Peyer's patch (tissue), 4 donors: ENCODE results near the gene BAIAP2. TPM values are rescaled to one million over a fixed set of nuclear protein-coding genes. Genes with fewer than 3 reads are reported as not detected.

ENCODE experiments used
- DNase-seq, 3 donors: peaks; one replicate each; pipeline ENCODE4 v3.0.0-alpha.2; 2017 to 2019
- H3K27ac ChIP-seq, 4 donors: fragments of 200-600 bp; sonication (generic); one replicate each; pipeline ENCODE4 v1.5.1; 2016 to 2019
- H3K27me3 ChIP-seq, 2 donors: fragments of 200-600 bp; sonication (generic); one replicate each; pipeline ENCODE4 v1.5.1; 2019
- H3K36me3 ChIP-seq, 3 donors: fragments of 200-600 bp; sonication (generic); one replicate each; pipeline ENCODE4 v1.5.1; 2016 to 2019
- H3K4me1 ChIP-seq, 4 donors: fragments of 200-600 bp; sonication (generic); one replicate each; pipeline ENCODE4 v1.5.1; 2016 to 2019
- H3K4me3 ChIP-seq, 4 donors: fragments of 200-600 bp; sonication (generic); 1 replicate in 3 of 4; 2 replicates in 1 of 4; pipeline ENCODE4 v1.5.1; 2016 to 2019; ENCODE audit warnings: mild to moderate bottlenecking in 1 of 4
- H3K9me3 ChIP-seq, 4 donors: fragments of 200-600 bp; sonication (generic); one replicate each; pipeline ENCODE4 v1.5.1; 2016 to 2019; ENCODE audit warnings: mild to moderate bottlenecking in 1 of 4
- POLR2A ChIP-seq, 2 donors: fragments of 450-650 bp; IDR thresholded peaks; one replicate each; pipeline ENCODE4 v1.5.1; 2017; ENCODE audit warnings: antibody characterized with exemption in 2 of 2, mild to moderate bottlenecking in 2 of 2, moderate library complexity in 2 of 2
- total RNA-seq, 4 donors: library from RNA; depleted of rRNA; stranded (reverse); fragments of >200 nt; gene quantifications; one replicate each; pipeline ENCODE4 v1.1.0, GENCODE V29; 2016
- TF ChIP-seq, protein P1 (sequence below), 6 experiments: fragments of 450-650 bp in 4 of 6; fragments of 200-600 bp in 2 of 6; sonication (generic) in 1 of 6; IDR thresholded peaks; one replicate each; pipeline ENCODE4 v1.5.1; 2017 to 2019; ENCODE audit warnings: antibody characterized with exemption in 6 of 6, mild to moderate bottlenecking in 3 of 6, moderate library complexity in 1 of 6

The BAIAP2 gene
- total RNA-seq, 4 donors from 2014 or later: 10.2 to 61.9 (median 17.6) TPM

DNA sequence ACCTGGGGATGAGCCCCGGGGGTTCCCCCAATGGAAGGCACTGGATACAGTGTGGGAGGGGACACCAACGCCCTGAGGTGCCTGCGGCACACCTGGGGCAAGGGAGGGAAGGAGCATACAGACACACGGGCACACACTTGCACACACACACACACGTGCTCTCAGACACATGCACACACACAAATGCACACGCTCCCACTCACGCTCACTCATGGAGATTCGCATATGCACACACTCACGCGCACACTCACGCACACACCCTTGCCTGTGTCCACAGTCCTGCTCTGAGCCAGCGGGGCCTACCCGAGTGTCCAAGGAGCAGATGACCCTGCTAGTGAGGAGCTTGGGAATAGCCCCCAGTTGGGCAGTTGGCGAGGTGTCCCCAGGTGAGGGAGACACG, 113.6 kb downstream of the BAIAP2 start:
- Histone ChIP-seq H3K4me1 (no peaks in the 10 kb centered on the region), H3K27me3 (no peaks in the 10 kb centered on the region), H3K4me3 (no peak overlapping the region), H3K27ac (no peak overlapping the region), H3K36me3 (no peaks in the 10 kb centered on the region), H3K9me3 (no peaks in the 10 kb centered on the region)
- no peak for DNase-seq
- TF ChIP-seq POLR2A (IDR thresholded peaks at IDR 0.05): no peak
- TF ChIP-seq, protein P1, sequence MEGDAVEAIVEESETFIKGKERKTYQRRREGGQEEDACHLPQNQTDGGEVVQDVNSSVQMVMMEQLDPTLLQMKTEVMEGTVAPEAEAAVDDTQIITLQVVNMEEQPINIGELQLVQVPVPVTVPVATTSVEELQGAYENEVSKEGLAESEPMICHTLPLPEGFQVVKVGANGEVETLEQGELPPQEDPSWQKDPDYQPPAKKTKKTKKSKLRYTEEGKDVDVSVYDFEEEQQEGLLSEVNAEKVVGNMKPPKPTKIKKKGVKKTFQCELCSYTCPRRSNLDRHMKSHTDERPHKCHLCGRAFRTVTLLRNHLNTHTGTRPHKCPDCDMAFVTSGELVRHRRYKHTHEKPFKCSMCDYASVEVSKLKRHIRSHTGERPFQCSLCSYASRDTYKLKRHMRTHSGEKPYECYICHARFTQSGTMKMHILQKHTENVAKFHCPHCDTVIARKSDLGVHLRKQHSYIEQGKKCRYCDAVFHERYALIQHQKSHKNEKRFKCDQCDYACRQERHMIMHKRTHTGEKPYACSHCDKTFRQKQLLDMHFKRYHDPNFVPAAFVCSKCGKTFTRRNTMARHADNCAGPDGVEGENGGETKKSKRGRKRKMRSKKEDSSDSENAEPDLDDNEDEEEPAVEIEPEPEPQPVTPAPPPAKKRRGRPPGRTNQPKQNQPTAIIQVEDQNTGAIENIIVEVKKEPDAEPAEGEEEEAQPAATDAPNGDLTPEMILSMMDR (IDR thresholded peaks at IDR 0.05): no peak

DNA sequence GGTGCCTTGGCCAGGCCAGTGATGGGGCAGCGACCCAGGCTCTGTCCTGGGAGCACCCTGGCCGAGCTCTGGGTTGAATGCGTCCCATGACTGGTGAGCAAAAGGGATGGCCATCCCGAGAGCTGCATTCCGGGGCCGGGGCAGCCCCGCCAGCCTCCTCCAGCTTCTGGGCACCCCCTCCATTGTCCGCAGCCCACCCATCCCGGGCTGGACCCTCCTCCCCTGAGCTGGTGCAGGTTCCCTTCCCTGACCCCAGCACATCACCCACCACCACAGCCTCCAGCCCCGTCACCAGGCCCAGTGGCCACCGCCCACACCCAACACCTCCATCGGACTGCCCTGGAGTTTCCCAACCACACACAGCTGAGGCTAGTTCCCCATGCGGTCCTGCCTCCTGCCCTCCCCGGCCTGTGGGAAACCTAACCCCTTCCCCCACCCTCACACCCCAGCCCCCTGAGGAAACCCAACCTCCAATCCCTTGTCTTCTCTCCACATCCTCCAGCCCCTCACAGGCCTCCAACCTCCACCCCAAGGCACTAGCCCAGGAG, 114.1 kb downstream of the BAIAP2 start:
- no peaks in the 10 kb centered on the region for H3K4me1 ChIP-seq
- no peaks in the 10 kb centered on the region for H3K36me3 ChIP-seq
- H3K27me3 ChIP-seq: no peaks in the 10 kb centered on the region
- no peak overlapping the region for H3K27ac ChIP-seq
- DNase-seq: no peak
- no peaks in the 10 kb centered on the region for H3K9me3 ChIP-seq
- TF ChIP-seq, protein P1 (IDR thresholded peaks at IDR 0.05): no peak
- TF ChIP-seq POLR2A (IDR thresholded peaks at IDR 0.05): no peak
- no peak overlapping the region for H3K4me3 ChIP-seq

DNA sequence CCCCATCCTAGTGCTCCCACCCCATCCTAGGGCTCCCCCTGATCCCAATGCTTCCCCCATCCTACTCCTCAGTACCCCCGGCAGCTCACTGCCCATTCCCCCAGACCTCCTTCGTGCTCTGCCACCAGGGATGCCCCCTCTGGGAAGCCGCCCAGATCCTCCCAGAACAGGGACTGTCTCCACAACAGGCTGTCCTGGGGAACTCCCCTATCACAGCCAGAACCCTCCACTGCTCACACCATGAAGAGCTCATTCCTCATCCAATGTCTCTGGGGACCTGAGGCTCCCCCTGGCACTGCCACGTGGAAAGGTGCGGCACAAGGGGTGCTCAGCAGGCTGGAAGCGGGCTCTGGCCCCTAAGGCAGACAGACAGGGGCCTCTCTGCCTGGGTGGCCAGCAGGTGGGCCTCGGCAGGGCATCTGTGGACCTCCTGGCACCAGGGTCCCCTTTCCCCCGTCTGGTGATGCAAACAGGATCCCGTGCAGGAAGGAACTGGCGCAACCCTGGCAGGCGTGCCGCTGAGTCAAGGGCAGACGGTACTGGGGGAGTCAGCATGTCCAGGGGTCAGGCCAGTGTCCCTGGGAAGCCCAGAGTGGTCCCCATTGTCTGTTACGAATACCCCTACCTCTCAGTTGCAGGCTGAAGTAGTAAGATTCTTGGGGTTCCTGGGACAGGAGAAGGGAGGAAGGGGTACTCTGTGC, 115.6 kb downstream of the BAIAP2 start:
- Histone ChIP-seq H3K27ac (no peak overlapping the region), H3K4me3 (no peak overlapping the region), H3K9me3 (no peaks in the 10 kb centered on the region), H3K36me3 (no peaks in the 10 kb centered on the region), H3K27me3 (no peaks in the 10 kb centered on the region), H3K4me1 (no peaks in the 10 kb centered on the region)
- no peak for TF ChIP-seq POLR2A (IDR thresholded peaks at IDR 0.05)
- TF ChIP-seq, protein P1 (IDR thresholded peaks at IDR 0.05): no peak
- no peak for DNase-seq

DNA sequence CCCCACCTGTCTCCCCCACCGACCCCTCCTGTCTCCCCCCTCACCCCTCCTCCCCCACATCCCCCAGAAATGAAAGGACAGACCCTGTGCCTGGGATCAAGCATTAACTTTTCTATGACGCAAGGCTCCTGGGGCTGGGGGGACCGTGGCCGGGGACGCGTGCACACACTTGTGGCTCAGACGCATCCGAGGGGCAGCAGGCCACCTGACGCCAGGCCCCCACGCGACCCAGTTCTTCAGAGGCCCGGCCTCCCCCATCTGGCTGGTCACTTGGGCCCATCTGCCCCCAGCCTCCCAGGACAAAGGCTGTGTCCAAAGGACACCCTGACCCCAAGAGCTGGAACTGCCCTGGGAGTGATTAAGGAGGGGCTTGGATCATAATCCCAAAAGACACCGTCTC, 116.3 kb downstream of the BAIAP2 start:
- Histone ChIP-seq H3K27me3 (no peaks in the 10 kb centered on the region), H3K4me3 (no peak overlapping the region), H3K36me3 (no peaks in the 10 kb centered on the region), H3K9me3 (no peaks in the 10 kb centered on the region), H3K4me1 (no peaks in the 10 kb centered on the region), H3K27ac (no peak overlapping the region)
- no peak for DNase-seq
- TF ChIP-seq, protein P1 (IDR thresholded peaks at IDR 0.05): no peak
- no peak for TF ChIP-seq POLR2A (IDR thresholded peaks at IDR 0.05)

DNA sequence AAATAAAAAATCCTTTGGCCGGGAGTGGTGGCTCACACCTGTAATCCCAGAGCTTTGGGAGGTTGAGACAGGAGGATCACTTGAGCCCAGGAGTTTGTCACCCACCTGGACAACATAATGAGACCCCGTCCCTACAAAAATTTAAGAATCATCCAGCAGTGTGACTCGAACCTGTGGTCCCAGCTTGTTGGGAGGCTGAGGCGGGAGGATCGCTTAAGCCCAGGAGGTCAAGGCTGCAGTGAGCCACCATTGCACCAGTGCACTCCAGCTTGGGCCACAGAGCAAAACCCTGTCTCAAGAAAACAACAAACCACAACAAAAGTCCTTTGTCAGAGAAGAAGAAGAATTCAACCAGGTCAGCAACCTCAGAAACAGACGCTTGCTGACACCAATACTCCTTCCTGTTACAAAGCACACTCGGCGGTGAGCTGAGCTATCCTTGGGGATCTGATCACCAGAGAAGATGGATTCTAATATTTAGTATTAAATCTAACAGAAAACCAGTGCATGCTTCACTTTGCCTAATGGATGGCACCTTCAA, 117.4 kb downstream of the BAIAP2 start:
- Histone ChIP-seq H3K27me3 (no peaks in the 10 kb centered on the region), H3K4me3 (no peak overlapping the region), H3K27ac (no peak overlapping the region), H3K9me3 (no peaks in the 10 kb centered on the region), H3K4me1 (no peaks in the 10 kb centered on the region), H3K36me3 (no peaks in the 10 kb centered on the region)
- no peak for TF ChIP-seq POLR2A (IDR thresholded peaks at IDR 0.05)
- TF ChIP-seq, protein P1 (IDR thresholded peaks at IDR 0.05): no peak
- DNase-seq: no peak
